ENCODE results near the gene U2AF2.
A peak's percentile ranks its signal among the peaks of the same experiment; 100 is the strongest.

U2AF2 gene

DNA sequence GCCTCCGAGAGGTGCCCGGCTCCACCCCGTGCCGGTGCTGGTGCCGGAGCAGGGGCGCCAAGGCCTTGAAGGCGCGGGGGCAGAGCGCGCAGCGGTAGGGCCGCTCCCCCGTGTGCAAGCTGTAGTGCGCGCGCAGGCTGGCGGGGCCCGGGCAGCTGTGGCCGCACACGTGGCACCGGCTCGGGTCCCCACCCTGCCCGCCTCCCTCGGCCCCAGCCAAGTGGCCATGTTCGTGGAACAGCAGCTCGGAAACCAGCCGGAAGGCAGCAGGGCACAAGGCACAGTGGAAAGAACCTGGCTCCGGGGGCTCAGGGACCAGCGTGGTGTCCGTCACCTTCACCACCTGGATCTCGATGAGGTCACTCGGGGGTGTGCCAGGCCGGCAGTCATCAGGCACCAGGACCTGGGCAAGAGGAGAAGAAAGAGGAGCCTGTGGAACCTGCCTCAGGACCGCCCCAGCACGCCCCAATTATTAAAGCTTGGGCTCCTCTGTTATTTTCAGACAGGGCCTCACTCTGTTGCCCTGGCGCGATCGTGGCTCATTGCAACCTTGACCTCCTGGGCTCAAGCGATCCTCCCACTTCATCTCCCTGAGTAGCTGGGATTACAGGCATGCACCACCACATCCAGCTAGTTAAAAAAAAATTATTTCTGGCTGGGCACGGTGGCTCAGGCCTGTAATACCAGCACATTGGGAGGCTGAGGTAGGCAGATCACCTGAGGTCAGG is 32.4 kb upstream of the U2AF2 start:
- no peak for DNase-seq

DNA sequence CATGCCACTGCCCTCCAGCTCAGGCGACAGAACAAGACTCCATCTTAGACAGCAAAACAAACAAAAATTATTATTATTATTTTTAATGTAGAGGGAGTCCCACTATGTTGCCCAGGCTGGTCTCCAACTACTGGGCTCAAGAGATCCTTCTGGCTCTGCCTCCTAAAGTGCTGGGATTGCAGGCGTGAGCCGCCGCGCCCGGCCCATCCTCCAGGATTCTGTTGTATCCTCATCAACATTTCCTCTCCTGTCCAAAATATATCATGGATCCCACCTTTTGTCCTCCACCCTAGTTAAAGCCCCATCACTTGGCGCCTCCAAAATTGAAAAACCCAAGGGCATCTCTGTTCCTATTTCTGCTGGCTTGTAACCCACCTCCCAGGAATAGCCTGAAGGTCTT is 31.7 kb upstream of the U2AF2 start:
- DNase-seq: no peak

DNA sequence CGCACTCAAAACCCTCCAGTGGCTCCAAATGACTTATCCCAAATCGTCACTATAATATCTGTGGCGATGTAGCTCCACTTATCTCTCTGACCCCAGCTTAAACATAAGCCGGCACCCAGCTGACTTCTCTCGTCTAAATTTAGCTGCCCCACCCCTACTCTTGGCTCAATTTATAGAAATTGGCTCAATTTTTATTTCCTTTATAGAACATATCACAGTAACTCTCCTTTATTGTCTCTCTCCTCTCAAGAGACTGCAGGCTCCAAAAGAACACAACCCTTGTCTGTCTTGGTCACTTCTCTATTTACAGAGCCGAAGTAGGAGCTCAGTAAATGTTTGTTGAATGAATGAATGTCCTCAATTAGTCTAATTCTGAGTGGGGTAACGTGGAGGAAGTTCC is 31.3 kb upstream of the U2AF2 start:
- DNase-seq: no peak

DNA sequence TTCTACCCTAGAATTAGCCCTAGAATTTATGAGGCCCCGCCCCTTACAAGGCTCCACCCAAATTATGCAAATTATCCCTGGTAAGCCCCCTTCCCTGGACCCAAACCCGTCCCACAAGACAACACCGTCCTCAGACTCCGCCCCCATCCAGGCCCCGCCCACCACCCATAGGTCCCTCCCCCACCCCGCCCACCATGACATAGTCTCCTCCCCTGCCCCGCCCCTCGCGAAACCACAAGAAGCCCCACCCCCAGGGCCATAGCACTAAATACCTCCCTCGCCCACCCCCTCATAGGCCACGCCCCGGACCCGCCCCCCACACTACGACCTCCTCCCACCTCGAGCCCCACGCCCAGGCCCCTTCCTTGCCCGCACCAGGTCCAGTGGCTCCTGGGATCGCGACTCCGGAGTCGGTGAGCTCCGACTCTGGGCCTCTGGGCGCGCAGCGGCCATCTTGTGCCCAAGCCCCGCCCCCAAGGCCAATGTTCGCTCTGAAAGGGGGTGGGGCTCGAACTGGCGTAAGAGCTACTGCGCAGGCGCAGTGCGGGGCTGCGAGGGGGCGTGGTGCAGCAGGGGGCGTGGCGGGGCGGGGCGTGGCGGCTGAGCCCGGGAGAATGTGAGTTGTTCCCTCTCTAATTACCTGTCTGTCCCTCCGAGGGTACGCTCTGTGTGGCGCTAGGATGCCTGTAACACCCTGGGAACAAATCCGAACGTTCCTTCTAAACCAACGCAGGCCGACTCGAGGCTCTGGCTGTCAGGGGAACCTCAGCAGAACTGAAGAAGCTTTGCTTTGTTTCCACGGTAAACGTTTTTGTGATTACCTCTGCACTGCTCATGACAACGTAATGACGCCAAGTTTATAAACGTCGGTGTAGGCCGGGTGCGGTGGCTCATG is 30.5 kb upstream of the U2AF2 start, which contains the start of gene ZNF784:
Gene ZNF784, minus strand, starts transcription at position 458 of the 895 bp plus-strand sequence. Its CDS starts 5 bp downstream, at position 453.
- peak; percentile 50 for DNase-seq

DNA sequence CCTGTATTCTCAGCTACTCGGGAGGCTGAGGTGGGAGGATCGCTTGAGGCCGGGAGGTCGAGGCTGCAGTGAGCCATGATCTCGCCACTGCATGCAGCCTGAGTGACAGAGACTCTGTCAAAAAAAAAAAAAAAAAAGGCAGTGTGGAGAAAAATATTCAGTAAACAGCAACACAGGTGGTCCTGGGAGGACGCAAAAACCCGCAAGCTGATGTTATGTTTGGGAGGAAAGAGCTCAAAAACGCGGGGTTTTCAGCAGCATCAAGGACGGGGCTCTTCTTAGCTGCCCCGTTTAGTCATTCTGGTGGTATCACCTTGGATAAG is 29.9 kb upstream of the U2AF2 start:
- no peak for DNase-seq

DNA sequence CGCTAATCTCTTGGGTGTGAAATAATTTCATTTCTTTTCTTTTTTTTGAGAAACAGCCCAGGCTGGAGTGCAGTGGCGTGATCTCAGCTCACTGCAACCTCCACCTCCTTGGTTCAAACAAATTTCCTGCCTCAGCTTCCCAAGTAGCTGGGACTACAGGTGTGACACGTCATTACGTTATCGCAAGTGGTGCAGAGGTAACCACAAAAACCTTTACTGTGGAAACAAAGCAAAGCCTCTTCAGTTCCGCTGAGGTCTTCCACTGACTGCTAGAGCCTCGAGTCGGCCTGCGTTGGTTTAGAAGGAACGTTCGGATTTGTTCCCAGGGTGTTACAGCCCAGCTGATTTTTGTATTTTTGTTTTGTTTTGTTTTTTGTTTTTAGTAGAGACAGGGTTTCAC is 28.5 kb upstream of the U2AF2 start:
- no peak for DNase-seq

DNA sequence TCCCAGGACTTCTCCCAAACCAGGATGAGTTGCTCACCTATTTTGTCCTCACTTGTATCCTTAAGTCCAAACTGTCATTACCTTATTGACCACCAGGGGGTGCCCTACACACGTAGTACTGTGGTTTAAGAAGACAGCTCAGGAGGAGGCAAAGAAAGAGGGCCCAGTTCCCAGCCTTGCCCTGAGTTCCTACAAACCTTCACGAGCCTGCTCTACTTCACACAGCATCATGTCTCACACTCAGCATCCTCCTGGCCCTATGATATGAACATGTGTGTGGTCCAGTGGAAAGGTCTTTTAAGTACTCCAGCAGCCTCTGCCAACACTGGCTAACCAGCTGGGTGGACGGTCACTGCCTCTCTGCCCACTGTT is 22.4 kb upstream of the U2AF2 start:
- DNase-seq: peak; percentile 21

DNA sequence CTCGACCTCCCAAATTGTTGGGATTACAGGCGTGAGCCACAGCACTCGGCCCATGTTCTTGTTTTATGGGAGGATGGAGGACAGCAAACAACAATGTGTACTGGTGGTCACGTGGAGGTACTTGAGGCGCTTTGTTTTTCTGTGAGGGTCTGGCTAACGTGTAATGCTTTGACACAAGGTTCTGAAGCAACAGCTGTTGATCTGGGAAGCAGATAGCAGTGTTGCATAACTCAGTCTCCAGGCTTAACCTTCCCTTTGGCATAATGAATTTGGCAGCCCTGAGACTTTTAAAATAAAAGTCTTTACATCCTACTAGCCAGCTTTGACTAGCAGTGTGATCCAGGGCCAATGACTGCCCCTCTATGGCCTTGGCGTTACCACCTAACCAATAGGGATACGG is 21.0 kb upstream of the U2AF2 start:
- no peak for DNase-seq

DNA sequence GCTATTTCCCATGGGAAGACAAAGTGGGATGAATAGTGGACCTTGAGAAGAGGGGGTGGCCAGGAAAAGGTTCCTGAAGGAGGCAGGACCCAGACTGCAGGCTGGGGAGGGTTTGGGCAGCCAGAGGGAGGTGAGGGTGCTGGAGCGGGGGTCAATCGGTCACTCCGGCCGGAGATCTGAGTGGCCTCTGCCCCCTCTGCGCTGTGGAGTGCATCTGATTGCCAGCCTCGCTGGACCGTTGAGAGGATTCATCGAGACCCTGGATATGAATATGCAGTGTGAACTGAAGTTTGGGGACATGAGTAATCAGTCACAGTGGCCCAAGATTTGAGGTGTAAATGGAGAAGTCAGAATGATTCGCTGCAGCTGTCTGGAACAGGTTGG is 19.5 kb upstream of the U2AF2 start:
- DNase-seq: no peak

DNA sequence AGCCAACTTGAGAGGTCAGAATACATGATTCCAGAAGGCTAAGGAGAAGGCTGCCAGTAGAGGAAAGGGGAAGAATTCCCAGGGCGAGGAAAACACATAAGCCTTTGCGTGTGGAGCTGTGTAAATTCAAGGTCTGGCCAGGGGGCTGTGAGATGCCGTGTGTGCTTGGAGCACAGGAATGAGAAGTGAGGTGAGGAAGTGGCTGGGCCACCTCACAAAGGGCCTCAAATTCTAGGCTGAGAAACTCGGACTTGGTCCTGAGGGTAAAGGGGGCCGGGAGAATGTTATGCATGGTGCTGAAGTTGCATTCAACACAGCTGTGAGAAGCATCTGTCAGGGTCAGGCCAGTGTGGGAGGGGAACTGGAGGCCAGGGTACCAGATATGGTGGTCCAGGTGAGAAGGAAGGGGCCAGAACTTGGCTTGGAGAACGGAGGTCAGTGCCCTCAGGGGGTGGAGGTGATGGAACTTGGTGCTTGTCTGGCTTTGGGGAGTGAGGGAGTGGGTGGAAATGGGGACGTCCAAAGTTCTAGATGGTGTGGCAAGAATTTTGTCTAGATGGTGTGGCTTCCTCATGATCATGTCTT is 18.9 kb upstream of the U2AF2 start:
- no peak for DNase-seq

DNA sequence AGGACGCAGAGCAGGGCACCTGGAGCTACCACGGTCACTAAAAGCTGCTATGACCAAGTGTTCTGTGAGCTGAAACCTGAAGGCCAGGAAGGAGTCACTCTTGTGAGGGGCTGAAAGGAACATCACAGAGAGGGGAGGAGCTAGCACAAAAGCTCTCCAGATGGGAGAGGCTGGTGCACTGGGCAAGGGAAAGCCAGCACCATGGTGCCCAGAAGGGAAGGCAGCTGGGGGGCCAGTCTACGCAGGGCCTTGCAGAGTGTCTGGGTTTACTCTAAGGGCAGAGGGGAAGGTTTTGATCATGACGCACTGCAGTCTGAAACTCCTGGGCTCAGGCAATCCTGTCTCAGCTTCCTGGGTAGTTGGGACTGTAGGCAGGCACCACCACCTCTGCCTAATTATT is 18.1 kb upstream of the U2AF2 start:
- no peak for DNase-seq

DNA sequence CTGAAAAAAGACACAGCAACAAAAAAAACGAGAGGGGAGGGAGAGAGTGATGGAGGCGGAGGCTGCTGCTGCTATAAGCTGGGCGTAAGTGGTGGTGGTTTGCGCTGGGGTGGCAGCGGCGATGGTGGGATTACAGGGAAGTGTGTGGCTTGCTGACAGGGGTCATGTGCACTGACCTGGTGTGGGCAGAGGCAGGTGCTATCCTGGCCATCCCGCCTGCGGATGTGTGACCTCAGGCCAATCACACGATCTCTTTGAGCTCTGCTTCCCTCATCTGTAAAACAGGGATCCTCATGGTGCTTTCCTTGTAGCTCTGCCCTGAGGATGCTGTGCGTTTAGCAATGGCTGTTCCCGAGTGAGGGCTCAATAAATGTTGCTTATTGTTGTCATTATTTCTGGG is 17.3 kb upstream of the U2AF2 start:
- no peak for DNase-seq

DNA sequence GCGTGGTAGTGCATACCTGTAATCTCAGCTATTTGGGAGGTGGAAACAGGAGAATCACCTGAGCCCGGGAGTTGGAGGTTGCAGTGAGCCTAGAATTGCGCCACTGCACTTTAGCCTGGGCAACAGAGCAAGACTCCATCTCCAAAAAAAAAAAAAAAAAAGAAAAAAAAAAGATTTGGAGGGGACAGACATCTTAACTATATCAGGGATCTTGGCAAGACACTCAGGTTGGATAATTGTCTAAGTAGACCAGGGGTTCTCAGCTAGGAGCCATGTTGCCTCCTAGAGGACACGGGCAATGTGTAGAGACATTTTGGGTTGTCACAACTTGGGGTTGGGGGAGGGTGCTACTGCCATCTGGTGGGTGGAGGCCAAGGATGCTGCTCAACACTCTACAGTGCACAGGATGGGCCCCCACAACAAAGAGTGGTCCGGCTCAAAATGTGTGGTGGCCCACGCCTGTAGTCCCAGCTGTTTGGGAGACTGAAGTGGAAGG is 15.9 kb upstream of the U2AF2 start:
- DNase-seq: peak; percentile 6

DNA sequence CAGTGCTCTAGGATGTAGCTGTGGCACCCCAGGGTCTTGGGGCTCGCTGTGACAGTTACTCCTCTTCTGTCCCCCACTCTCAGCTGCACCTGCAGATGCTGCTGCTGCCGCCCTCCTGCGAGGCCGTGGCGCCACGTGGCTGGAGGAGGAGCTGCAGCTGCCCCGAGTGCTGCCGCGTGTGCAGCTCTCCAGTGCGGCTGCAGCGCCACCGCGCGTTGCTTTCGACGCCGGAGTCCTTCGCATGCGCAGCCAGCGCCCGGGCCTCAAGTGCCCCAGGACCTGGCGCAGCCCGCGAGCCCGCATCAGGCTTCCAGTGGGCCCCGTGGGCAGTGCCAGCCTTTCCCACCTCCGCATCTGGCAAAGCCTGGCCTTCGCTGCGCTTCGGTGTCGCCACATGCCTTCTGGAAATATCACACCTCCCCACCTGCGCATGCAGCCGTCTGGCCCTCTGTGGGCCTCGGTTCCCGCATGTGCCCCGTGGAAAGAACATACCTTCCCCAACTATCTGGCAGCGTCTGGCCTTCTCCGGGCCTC is 14.7 kb upstream of the U2AF2 start:
- DNase-seq: no peak

DNA sequence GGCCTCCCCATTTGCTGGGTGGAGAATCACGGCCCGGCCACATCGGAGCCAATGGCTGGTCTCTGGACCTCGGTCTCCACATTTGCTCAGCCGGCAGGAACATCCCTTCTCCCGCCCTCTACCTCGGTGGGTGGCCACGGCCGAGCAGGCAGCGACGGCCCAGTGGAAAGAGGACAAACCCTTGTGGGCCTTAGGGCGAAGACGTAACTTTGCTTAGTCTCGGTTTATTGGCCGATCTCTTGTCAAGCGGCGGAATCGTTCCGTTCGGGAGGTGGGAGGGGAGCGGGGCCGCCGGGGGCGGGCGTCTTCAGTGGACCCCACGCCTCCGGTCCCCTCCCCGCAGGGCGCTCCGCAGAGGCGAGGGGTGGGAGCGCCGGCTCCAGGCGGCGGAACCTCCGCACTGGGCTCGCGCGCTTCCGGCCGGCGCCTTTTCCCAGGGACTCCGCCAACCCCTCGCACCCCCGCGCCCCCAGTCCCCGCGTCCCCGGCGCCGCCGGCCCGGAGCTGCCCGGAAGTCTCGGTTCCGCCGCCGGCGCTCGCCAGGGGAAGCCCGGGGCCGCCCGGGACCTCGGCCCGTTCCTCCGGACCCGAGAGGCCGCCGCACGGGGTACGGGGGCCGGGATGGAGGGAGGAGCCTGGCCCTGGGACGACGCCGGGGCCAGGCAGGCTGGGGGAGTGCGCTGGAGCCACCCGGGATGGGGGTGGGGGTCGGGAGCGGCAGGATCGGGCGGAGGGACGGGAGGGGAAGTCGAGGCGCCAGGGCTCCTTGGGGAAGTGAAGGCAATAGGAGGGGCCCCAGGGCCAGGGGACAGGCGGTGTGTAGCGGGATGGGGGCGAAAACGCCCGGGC is 14.0 kb upstream of the U2AF2 start, which contains the start of gene ZNF580:
Gene ZNF580, plus strand, starts transcription at position 426 of the 849 bp plus-strand sequence. CDS start 1,507 bp downstream, outside the sequence.
- DNase-seq: no peak

DNA sequence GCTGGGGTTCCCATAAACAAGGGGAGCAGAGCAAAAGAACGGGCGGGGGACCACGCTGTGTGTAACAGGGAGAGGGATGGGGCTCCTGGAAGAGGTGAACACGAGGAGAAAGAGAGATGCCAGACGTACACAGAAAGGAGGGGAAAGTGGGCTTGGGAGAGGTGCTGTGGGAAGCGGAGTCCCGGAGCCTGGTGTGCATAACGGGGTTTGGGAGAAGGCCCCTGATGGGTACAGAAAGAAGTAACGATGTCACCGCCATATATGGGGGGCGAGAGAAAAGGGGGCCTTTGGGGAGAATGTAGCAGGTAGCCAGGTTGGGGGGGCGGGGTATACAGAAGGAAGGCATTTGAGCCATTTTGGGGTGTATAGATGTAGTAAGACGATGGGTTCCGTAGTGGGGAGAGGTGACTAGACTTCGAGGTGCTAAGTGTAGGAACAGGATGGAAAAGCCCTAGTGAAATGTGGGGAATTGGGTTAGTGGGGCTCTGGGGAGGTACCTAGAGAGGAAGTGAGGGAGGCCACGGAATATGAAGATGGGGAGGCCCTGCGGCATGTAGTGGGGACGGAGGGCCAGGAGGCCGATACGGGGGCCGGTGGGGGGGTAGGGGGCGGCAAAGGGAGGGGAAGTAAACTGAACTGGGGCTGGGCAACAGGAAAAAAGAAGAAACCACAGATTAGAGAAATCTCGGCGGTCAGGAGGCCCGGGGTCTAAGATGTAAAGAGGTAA is 13.2 kb upstream of the U2AF2 start:
- DNase-seq: no peak

DNA sequence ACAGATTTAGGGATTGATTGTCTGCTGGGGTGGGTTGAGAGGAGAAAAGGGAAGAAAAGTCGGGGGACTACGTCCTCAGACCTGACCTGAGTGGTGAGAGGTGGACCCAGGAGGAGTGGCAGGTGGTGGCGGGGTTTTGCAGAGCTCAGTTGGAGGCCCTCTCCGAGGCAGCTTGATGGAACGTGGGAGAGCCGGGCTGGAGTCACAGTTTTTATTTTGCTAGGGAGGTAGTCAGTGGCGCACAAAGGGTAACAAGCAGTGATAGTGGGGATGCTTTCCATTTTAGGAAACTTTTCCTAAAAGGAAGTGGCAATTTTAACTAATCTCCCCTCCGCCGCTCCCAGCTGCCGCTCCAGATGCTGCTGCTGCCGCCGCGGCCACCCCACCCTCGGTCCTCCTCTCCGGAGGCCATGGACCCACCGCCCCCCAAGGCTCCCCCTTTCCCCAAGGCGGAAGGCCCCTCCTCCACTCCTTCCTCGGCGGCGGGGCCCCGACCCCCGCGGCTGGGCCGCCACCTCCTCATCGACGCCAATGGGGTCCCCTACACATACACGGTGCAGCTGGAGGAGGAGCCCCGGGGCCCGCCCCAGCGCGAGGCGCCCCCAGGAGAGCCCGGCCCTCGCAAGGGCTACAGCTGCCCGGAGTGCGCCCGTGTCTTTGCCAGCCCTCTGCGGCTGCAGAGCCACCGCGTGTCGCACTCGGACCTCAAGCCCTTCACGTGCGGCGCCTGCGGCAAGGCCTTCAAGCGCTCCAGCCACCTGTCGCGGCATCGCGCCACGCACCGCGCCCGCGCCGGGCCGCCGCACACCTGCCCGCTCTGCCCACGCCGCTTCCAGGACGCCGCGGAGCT is 12.5 kb upstream of the U2AF2 start:
- DNase-seq: no peak

DNA sequence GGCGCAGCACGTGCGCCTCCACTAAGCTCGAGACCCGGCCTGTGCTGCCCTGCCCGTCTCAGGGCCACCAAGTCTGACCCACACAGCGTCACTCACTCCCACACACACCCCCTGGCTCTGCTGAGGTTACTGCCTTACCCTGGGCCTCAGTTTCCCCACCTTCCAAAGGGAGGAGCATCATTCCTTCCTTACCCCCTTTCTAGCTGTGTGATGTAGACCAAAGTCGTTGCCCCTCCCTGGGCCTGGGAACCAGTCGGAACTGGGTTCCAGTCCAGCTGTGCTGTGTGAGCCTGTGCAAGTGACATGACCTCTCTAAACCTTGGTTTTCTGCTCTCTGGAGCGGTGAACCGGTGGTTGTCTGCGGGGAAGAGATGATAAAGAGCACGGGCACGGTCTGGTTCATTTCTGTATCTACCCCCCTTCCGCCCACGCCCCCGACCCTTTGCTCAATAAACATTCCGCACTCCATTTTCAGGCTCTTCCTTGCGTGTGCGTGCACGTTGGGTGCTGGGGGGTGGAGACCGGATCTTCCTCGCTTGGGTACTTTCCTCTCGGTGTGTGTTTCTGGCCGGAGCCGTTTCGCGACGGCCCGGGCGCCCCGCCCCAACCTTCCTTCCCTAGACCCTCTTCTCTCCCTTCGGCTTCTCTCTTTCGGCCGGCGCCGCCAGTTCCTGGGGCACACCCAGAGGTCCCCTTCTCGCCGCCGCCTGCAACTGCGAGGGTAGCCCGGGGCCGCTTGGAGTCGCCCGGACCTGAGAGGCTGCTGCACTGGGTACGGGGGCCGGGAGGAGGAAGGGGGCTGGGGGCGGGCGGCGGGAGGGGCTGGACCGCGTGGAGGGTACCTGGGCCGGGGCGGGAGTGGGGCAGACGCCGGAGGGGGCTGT is 11.6 kb upstream of the U2AF2 start, which contains the start of gene ZNF581:
Gene ZNF581, plus strand, starts transcription at position 647 of the 884 bp plus-strand sequence. CDS start 923 bp downstream, outside the sequence.
- no peak for DNase-seq

DNA sequence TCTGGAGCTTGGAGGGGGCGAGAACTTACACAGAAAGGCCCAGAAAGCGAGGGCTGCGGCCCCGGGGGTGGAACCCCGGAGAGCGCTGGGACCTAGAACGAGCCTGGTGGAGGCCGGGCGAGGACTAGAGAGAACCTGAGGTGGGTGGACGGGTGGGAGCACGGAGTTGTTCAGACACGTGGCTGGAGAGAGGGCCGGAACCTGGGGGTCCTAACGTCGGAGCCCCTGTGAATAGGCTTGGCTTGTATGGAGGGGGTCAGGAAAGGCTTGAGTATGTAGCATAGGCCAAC is 11.0 kb upstream of the U2AF2 start:
- no peak for DNase-seq

All from NCI-H524 treated with DMSO at 0.1 percent for 48 hours (cell line).